Astrocyte of the hippocampus (primary cell): ENCODE measurements around the gene ATP8A2.

Experiments used
- DNase-seq: peaks from one replicate; pipeline ENCODE4 v3.0.0; 2011; ENCODE audit warnings: low read depth, low spot score

The ATP8A2 gene

GRCh38 chr13:25683662-25684370 lies 312.0 kb downstream of the ATP8A2 start:
- DNase-seq = no peak

- DNase-seq = no peak
Observed at GRCh38 chr13:25684491-25684890, 312.7 kb downstream of the ATP8A2 start.

GRCh38 chr13:25686831-25687470 lies 315.2 kb downstream of the ATP8A2 start:
- DNase-seq = no peak

- DNase-seq = peak; percentile 46
Observed at GRCh38 chr13:25687471-25688225, 315.9 kb downstream of the ATP8A2 start.

- DNase-seq = no peak
Observed at GRCh38 chr13:25688536-25688935, 316.8 kb downstream of the ATP8A2 start.

GRCh38 chr13:25689539-25689938 lies 317.8 kb downstream of the ATP8A2 start:
- DNase-seq = no peak

- DNase-seq = no peak
Observed at GRCh38 chr13:25690582-25690981, 318.8 kb downstream of the ATP8A2 start.

- no peak for DNase-seq
Observed at GRCh38 chr13:25691654-25692053, 319.9 kb downstream of the ATP8A2 start.

GRCh38 chr13:25692099-25692498 lies 320.3 kb downstream of the ATP8A2 start:
- no peak for DNase-seq

- no peak for DNase-seq
Observed at GRCh38 chr13:25699056-25699455, 327.3 kb downstream of the ATP8A2 start.

- DNase-seq = peak; percentile 42
Observed at GRCh38 chr13:25699600-25699999, 327.8 kb downstream of the ATP8A2 start.

- DNase-seq = no peak
Observed at GRCh38 chr13:25701304-25701703, 329.5 kb downstream of the ATP8A2 start.

- no peak for DNase-seq
Observed at GRCh38 chr13:25702386-25702785, 330.6 kb downstream of the ATP8A2 start.

- no peak for DNase-seq
Observed at GRCh38 chr13:25707726-25708125, 336.0 kb downstream of the ATP8A2 start.

GRCh38 chr13:25708268-25708667 lies 336.5 kb downstream of the ATP8A2 start:
- DNase-seq = no peak

GRCh38 chr13:25709088-25709487 lies 337.3 kb downstream of the ATP8A2 start:
- no peak for DNase-seq

GRCh38 chr13:25715760-25716159 lies 344.0 kb downstream of the ATP8A2 start:
- no peak for DNase-seq

- no peak for DNase-seq
Observed at GRCh38 chr13:25717666-25718197, 346.0 kb downstream of the ATP8A2 start.

GRCh38 chr13:25719666-25720065 lies 347.9 kb downstream of the ATP8A2 start:
- no peak for DNase-seq

- DNase-seq = no peak
Observed at GRCh38 chr13:25722893-25723292, 351.1 kb downstream of the ATP8A2 start.

GRCh38 chr13:25725104-25725503 lies 353.3 kb downstream of the ATP8A2 start:
- no peak for DNase-seq

GRCh38 chr13:25727250-25727649 lies 355.5 kb downstream of the ATP8A2 start:
- peak; percentile 17 for DNase-seq
